NCI-H82 treated with DMSO at 0.1 percent for 48 hours (cell line): ENCODE measurements around the gene WDR88.
"Not testable (repeated sequence)": the region's sequence is repeated elsewhere in the genome, so short reads cannot be mapped to it uniquely, and the experiment has no call there.

ENCODE experiments used
- DNase-seq: peaks from one replicate; lab custom pipeline; 2025; ENCODE audit not compliant: unreplicated experiment; lab: John Stamatoyannopoulos, UW

The WDR88 gene

GRCh38 chr19:33126712-33127111 lies 5.2 kb upstream of the WDR88 start:
- DNase-seq, result not testable (repeated sequence)

- DNase-seq, result no peak
Measured at GRCh38 chr19:33129901-33130300, 2.0 kb upstream of the WDR88 start.

- no peak for DNase-seq
Measured at GRCh38 chr19:33130433-33130832, 1.5 kb upstream of the WDR88 start.

GRCh38 chr19:33132425-33132824 lies 511 bp downstream of the WDR88 start:
- DNase-seq, result no peak

GRCh38 chr19:33133438-33134031 lies 1.6 kb downstream of the WDR88 start:
- DNase-seq, result no peak

- DNase-seq, result no peak
Measured at GRCh38 chr19:33134571-33135041, 2.7 kb downstream of the WDR88 start.

- DNase-seq, result no peak
Measured at GRCh38 chr19:33139165-33139564, 7.3 kb downstream of the WDR88 start.

GRCh38 chr19:33143897-33144405 lies 12.0 kb downstream of the WDR88 start:
- peak; percentile 55 for DNase-seq

GRCh38 chr19:33146209-33146608 lies 14.3 kb downstream of the WDR88 start:
- DNase-seq, result no peak

GRCh38 chr19:33147538-33147937 lies 15.6 kb downstream of the WDR88 start:
- no peak for DNase-seq

- no peak for DNase-seq
Measured at GRCh38 chr19:33150852-33151518, 19.1 kb downstream of the WDR88 start.

- DNase-seq, result no peak
Measured at GRCh38 chr19:33152176-33152575, 20.3 kb downstream of the WDR88 start.

- DNase-seq, result not testable (repeated sequence)
Measured at GRCh38 chr19:33152625-33153024, 20.7 kb downstream of the WDR88 start.

GRCh38 chr19:33154313-33154712 lies 22.4 kb downstream of the WDR88 start:
- not testable (repeated sequence) for DNase-seq

GRCh38 chr19:33156334-33156733 lies 24.4 kb downstream of the WDR88 start:
- no peak for DNase-seq

GRCh38 chr19:33157906-33158305 lies 26.0 kb downstream of the WDR88 start:
- DNase-seq, result no peak

- no peak for DNase-seq
Measured at GRCh38 chr19:33158365-33158764, 26.5 kb downstream of the WDR88 start.

GRCh38 chr19:33159149-33159548 lies 27.2 kb downstream of the WDR88 start:
- DNase-seq, result no peak

GRCh38 chr19:33159893-33160292 lies 28.0 kb downstream of the WDR88 start:
- DNase-seq, result no peak

GRCh38 chr19:33161201-33161600 lies 29.3 kb downstream of the WDR88 start:
- no peak for DNase-seq

- no peak for DNase-seq
Measured at GRCh38 chr19:33163481-33163880, 31.6 kb downstream of the WDR88 start.

GRCh38 chr19:33166037-33166436 lies 34.1 kb downstream of the WDR88 start:
- not testable (repeated sequence) for DNase-seq

GRCh38 chr19:33167438-33167837 lies 35.5 kb downstream of the WDR88 start:
- DNase-seq, result no peak
